Measurements from ENCODE around the gene SUSD6. TPM values are rescaled to one million over a fixed set of nuclear protein-coding genes. Genes with fewer than 3 reads are reported as not detected.
"Not testable (repeated sequence)": the region's sequence is repeated elsewhere in the genome, so short reads cannot be mapped to it uniquely, and the experiment has no call there.

The SUSD6 gene
- total RNA-seq, 1 experiment from 2014 or later = 21.5 TPM

- Histone ChIP-seq H3K4me3 (ENCODE audit: low read depth, low read length) (no peak overlapping the region), H3K27me3 (replicated peaks; ENCODE audit: control insufficient read depth, insufficient read depth, low read length) (no peaks in the 10 kb centered on the region), H3K4me1 (0 out of 2 replicates have a peak, but pooled peaks cover 4% of the 10 kb centered on the region), H3K9me3 (no peaks in the 10 kb centered on the region), H3K36me3 (ENCODE audit: control insufficient read depth, insufficient read depth, low read length) (no peaks in the 10 kb centered on the region)
- CTCF ChIA-PET = interaction anchor here (1.0 to 2.0 kb wide), 3 partner anchors 122 to 143 kb away, joined by 5 to 10 read pairs (median 5); no protein-coding TSS in a partner anchor
- intact Hi-C loops (cut with micrococcal nuclease; ENCODE audit: unreplicated experiment) = loop anchor here (1.0 kb wide), 2 partner anchors 125 to 143 kb away; no protein-coding TSS in a partner anchor
- Mint-ChIP-seq H3K36me3 (ENCODE audit: insufficient read depth, unreplicated experiment) (no peaks in the 10 kb centered on the region), H3K4me3 (ENCODE audit: unreplicated experiment) (no peak overlapping the region), H3K9me3 (ENCODE audit: unreplicated experiment) (no peaks in the 10 kb centered on the region), H3K4me1 (ENCODE audit: low read depth, unreplicated experiment) (no peaks in the 10 kb centered on the region), H3K27ac (ENCODE audit: unreplicated experiment) (no peak overlapping the region), H3K27me3 (ENCODE audit: insufficient read depth, unreplicated experiment) (no peaks in the 10 kb centered on the region)
- TF ChIP-seq CTCF (IDR thresholded peaks at IDR 0.05; ENCODE audit: insufficient read depth in 1 of 2, low read depth in 1 of 2, low read length in 1 of 2, severe bottlenecking in 1 of 2, unreplicated experiment in 1 of 2) = no peak
- no TSS peak for BruUV-seq (replicated peaks)
- no peak for DNase-seq
- POLR2A ChIA-PET = no interaction called here
Observed at GRCh38 chr14:69727860-69728259, 116.5 kb downstream of the SUSD6 start.

DNA sequence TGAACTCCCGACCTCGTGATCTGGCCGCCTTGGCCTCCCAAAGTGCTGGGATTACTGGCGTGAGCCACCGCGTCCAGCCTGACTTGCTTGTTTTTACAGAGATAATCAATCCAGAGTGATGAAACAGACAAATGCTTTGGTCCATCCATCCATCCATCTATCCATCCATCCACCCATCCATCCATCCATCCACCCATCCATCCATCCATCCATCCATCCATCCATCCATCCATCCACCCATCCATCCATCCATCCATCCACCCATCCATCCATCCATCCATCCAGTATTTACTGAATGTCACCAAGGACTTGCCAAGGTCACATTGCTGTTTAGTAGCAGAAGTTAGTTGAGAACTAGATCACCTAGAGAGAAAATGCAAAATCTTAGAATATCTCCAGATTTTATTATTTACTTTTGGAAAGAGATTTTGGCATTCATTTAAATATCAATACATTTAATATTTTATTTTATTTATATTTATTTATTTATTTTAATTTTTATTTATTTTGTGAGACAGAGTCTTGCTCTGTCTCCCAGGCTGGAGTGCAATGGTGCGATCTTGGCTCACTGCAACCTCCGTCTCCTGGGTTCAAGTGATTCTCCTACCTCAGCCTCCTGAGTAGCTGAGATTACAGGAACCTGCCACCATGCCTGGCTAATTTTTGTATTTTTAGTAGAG lies 120.7 kb downstream of the SUSD6 start:
- DNase-seq; H3K9me3 Mint-ChIP-seq (ENCODE audit: unreplicated experiment); H3K4me3 Mint-ChIP-seq (ENCODE audit: unreplicated experiment); BruUV-seq (replicated peaks); H3K9me3 ChIP-seq; H3K36me3 ChIP-seq (ENCODE audit: control insufficient read depth, insufficient read depth, low read length); H3K4me3 ChIP-seq (ENCODE audit: low read depth, low read length); H3K27me3 Mint-ChIP-seq (ENCODE audit: insufficient read depth, unreplicated experiment); H3K4me1 Mint-ChIP-seq (ENCODE audit: low read depth, unreplicated experiment); POLR2A ChIA-PET; H3K27ac Mint-ChIP-seq (ENCODE audit: unreplicated experiment); H3K4me1 ChIP-seq; H3K36me3 Mint-ChIP-seq (ENCODE audit: insufficient read depth, unreplicated experiment); H3K27me3 ChIP-seq (replicated peaks; ENCODE audit: control insufficient read depth, insufficient read depth, low read length): not testable (repeated sequence)
- CTCF ChIA-PET = interaction anchor here (0.7 to 1.6 kb wide), 4 partner anchors 24 to 192 kb away, joined by 3 to 16 read pairs (median 5); partner anchors contain the start of gene SLC10A1
- intact Hi-C loops (cut with micrococcal nuclease; ENCODE audit: unreplicated experiment) = loop anchor here (1.0 to 2.0 kb wide), 4 partner anchors 35 to 343 kb away; partner anchors contain the start of gene SRSF5

- H3K9me3 ChIP-seq; BruUV-seq (replicated peaks); H3K27me3 Mint-ChIP-seq (ENCODE audit: insufficient read depth, unreplicated experiment); H3K4me1 Mint-ChIP-seq (ENCODE audit: low read depth, unreplicated experiment); H3K27me3 ChIP-seq (replicated peaks; ENCODE audit: control insufficient read depth, insufficient read depth, low read length); H3K4me3 ChIP-seq (ENCODE audit: low read depth, low read length); intact Hi-C loops (cut with micrococcal nuclease; ENCODE audit: unreplicated experiment); DNase-seq; H3K27ac Mint-ChIP-seq (ENCODE audit: unreplicated experiment); H3K4me3 Mint-ChIP-seq (ENCODE audit: unreplicated experiment); POLR2A ChIA-PET; H3K36me3 ChIP-seq (ENCODE audit: control insufficient read depth, insufficient read depth, low read length); H3K36me3 Mint-ChIP-seq (ENCODE audit: insufficient read depth, unreplicated experiment): not testable (repeated sequence)
- H3K9me3 Mint-ChIP-seq (ENCODE audit: unreplicated experiment) = peaks cover 11% of the 10 kb centered on the region
- CTCF ChIA-PET = interaction anchor here (0.6 kb wide), 1 partner anchor 26 kb away, joined by 3 read pairs; no protein-coding TSS in a partner anchor
- peaks cover 17% of the 10 kb centered on the region for H3K4me1 ChIP-seq
Observed at GRCh38 chr14:69736405-69736804, 125.0 kb downstream of the SUSD6 start.

- H3K27me3 Mint-ChIP-seq (ENCODE audit: insufficient read depth, unreplicated experiment) = no peaks in the 10 kb centered on the region
- peaks cover 10% of the 10 kb centered on the region for H3K36me3 Mint-ChIP-seq (ENCODE audit: insufficient read depth, unreplicated experiment)
- peak; percentile 64 to 65 for DNase-seq
- H3K4me3 Mint-ChIP-seq (ENCODE audit: unreplicated experiment) = no peak overlapping the region
- intact Hi-C loops (cut with micrococcal nuclease; ENCODE audit: unreplicated experiment) = loop anchor here (1.0 kb wide), 1 partner anchor 26 kb away; the partner anchor contains the start of gene SRSF5
- H3K9me3 Mint-ChIP-seq (ENCODE audit: unreplicated experiment) = peaks cover 17% of the 10 kb centered on the region
- POLR2A ChIA-PET = no interaction called here
- H3K36me3 ChIP-seq (ENCODE audit: control insufficient read depth, insufficient read depth, low read length) = no peaks in the 10 kb centered on the region
- no peak overlapping the region for H3K4me3 ChIP-seq (ENCODE audit: low read depth, low read length)
- H3K4me1 ChIP-seq = peaks cover 20% of the 10 kb centered on the region
- peak overlapping the region; percentile 42 for H3K27ac Mint-ChIP-seq (ENCODE audit: unreplicated experiment)
- CTCF ChIA-PET = no interaction called here
- H3K27me3 ChIP-seq (replicated peaks; ENCODE audit: control insufficient read depth, insufficient read depth, low read length) = no peaks in the 10 kb centered on the region
- no TSS peak for BruUV-seq (replicated peaks)
- TF ChIP-seq CTCF (IDR thresholded peaks at IDR 0.05; ENCODE audit: insufficient read depth in 1 of 2, low read depth in 1 of 2, low read length in 1 of 2, severe bottlenecking in 1 of 2, unreplicated experiment in 1 of 2) = no peak
- peaks cover 8% of the 10 kb centered on the region for H3K4me1 Mint-ChIP-seq (ENCODE audit: low read depth, unreplicated experiment)
- H3K9me3 ChIP-seq = peaks cover 22% of the 10 kb centered on the region
Observed at GRCh38 chr14:69741055-69741454, 129.7 kb downstream of the SUSD6 start.

All from Caco-2 (cell line).